GM18951 (cell line): ENCODE measurements around the gene RIMBP2.

Experiments
- POLR2A ChIP-seq: IDR thresholded peaks from 4 replicates; pipeline ENCODE4 v1.6.1; 2011; ENCODE audit warnings: mild to moderate bottlenecking; ENCODE audit not compliant: insufficient read length, insufficient read depth; ENCODE audit errors: extremely low read depth
- in situ Hi-C: fragments of 300-500 bp; cut with MboI; formaldehyde crosslinking; loops from one replicate; pipeline ENCODE4 v1.12.0; 2022; ENCODE audit warnings: low sequenced_read_pairs, mixed read lengths, inconsistent platforms; ENCODE audit not compliant: unreplicated experiment

The RIMBP2 gene

GRCh38 chr12:130672089-130672820 lies 43.8 kb downstream of the RIMBP2 start:
- in situ Hi-C loops: no loop called here
- no peak for TF ChIP-seq POLR2A

GRCh38 chr12:130671556-130671955 lies 44.5 kb downstream of the RIMBP2 start:
- in situ Hi-C loops: no loop called here
- TF ChIP-seq POLR2A: no peak

- in situ Hi-C loops: no loop called here
- TF ChIP-seq POLR2A: no peak
Measured at GRCh38 chr12:130669797-130670196, 46.3 kb downstream of the RIMBP2 start.

- no peak for TF ChIP-seq POLR2A
- in situ Hi-C loops: no loop called here
Measured at GRCh38 chr12:130669205-130669557, 46.9 kb downstream of the RIMBP2 start.

GRCh38 chr12:130668286-130669204 lies 47.6 kb downstream of the RIMBP2 start:
- in situ Hi-C loops: no loop called here
- TF ChIP-seq POLR2A: no peak

- in situ Hi-C loops: no loop called here
- no peak for TF ChIP-seq POLR2A
Measured at GRCh38 chr12:130667421-130667960, 48.6 kb downstream of the RIMBP2 start.

- in situ Hi-C loops: no loop called here
- TF ChIP-seq POLR2A: no peak
Measured at GRCh38 chr12:130666645-130667044, 49.5 kb downstream of the RIMBP2 start.

- no peak for TF ChIP-seq POLR2A
Measured at GRCh38 chr12:130665753-130666152, 50.3 kb downstream of the RIMBP2 start.

GRCh38 chr12:130664772-130665171 lies 51.3 kb downstream of the RIMBP2 start:
- TF ChIP-seq POLR2A: no peak
- in situ Hi-C loops: no loop called here

More at GRCh38 chr12:130665753-130666152, 50.3 kb downstream of the RIMBP2 start:
- in situ Hi-C loops: no loop called here

- TF ChIP-seq POLR2A: no peak
- in situ Hi-C loops: no loop called here
Measured at GRCh38 chr12:130664252-130664651, 51.8 kb downstream of the RIMBP2 start.

GRCh38 chr12:130663514-130663913 lies 52.6 kb downstream of the RIMBP2 start:
- no peak for TF ChIP-seq POLR2A
- in situ Hi-C loops: no loop called here

- TF ChIP-seq POLR2A: no peak
- in situ Hi-C loops: no loop called here
Measured at GRCh38 chr12:130661486-130662255, 54.4 kb downstream of the RIMBP2 start.

- TF ChIP-seq POLR2A: no peak
- in situ Hi-C loops: no loop called here
Measured at GRCh38 chr12:130661059-130661458, 55.0 kb downstream of the RIMBP2 start.
